BLaER1 treated with 17β-estradiol and CSF1 and Interleukin-3, amounts not matched to agents 10 nM and 100 nM (cell line): ENCODE measurements around the gene ZDHHC8.
A peak's percentile ranks its signal among the peaks of the same experiment; 100 is the strongest.

Source experiments
- H3K27ac ChIP-seq, 11 experiments: shearing (Covaris generic); formaldehyde crosslinking; 2 replicates each; pipeline ENCODE4 v1.8.1; 2022
- H3K27me3 ChIP-seq, 11 experiments: shearing (Covaris generic); formaldehyde crosslinking; 2 replicates each; pipeline ENCODE4 v1.8.1; 2022
- H3K36me3 ChIP-seq, 11 experiments: shearing (Covaris generic); formaldehyde crosslinking; 2 replicates each; pipeline ENCODE4 v1.8.1; 2022
- H3K4me1 ChIP-seq, 10 experiments: shearing (Covaris generic); formaldehyde crosslinking; 2 replicates each; pipeline ENCODE4 v1.8.1; 2022
- H3K4me2 ChIP-seq, 11 experiments: shearing (Covaris generic); formaldehyde crosslinking; 2 replicates each; pipeline ENCODE4 v1.8.1; 2022
- H3K4me3 ChIP-seq, 10 experiments: shearing (Covaris generic); formaldehyde crosslinking; 2 replicates each; pipeline ENCODE4 v1.8.1; 2022
- H3K9ac ChIP-seq, 11 experiments: shearing (Covaris generic); formaldehyde crosslinking; 2 replicates each; pipeline ENCODE4 v1.8.1; 2022
- H3K9me3 ChIP-seq, 11 experiments: shearing (Covaris generic); formaldehyde crosslinking; replicated peaks in 1 of 11; 2 replicates each; pipeline ENCODE4 v1.8.1; 2022
- H4K20me1 ChIP-seq, 11 experiments: shearing (Covaris generic); formaldehyde crosslinking; 2 replicates each; pipeline ENCODE4 v1.8.1; 2022
- Cebpa-rat ChIP-seq, 11 experiments: shearing (Covaris generic); IDR thresholded peaks; 2 replicates each; pipeline ENCODE4 v1.8.1; 2022

Gene ZDHHC8

GRCh38 chr22:20105456-20106204 is 26.0 kb upstream of the ZDHHC8 start:
- no peak overlapping the region for H3K4me2 ChIP-seq
- no peak overlapping the region for H3K4me3 ChIP-seq
- H3K4me1 ChIP-seq = peaks cover 0 to 12% (median 0%) of the 10 kb centered on the region in 10 experiments; a peak in 3 of 20 replicates
- TF ChIP-seq Cebpa-rat (IDR thresholded peaks at IDR 0.05) = no peak
- H3K27ac ChIP-seq = no peak overlapping the region
- H3K27me3 ChIP-seq = no peaks in the 10 kb centered on the region
- peaks cover 0 to 100% (median 93%) of the 10 kb centered on the region in 11 experiments; a peak in 21 of 22 replicates for H4K20me1 ChIP-seq
- H3K36me3 ChIP-seq = peaks cover 97 to 100% (median 99%) of the 10 kb centered on the region in 11 experiments
- no peaks in the 10 kb centered on the region for H3K9me3 ChIP-seq
- H3K9ac ChIP-seq = peak overlapping the region in 5 of 11 experiments; percentile 0 to 35 (median 23); a peak in 5 of 22 replicates

GRCh38 chr22:20106205-20106848 is 25.3 kb upstream of the ZDHHC8 start:
- no peak overlapping the region for H3K27ac ChIP-seq
- peak overlapping the region in 5 of 11 experiments; percentile 3 to 35 (median 17); a peak in 3 of 22 replicates for H3K9ac ChIP-seq
- no peak overlapping the region for H3K4me2 ChIP-seq
- H4K20me1 ChIP-seq = peaks cover 0 to 100% (median 98%) of the 10 kb centered on the region in 11 experiments; a peak in 21 of 22 replicates
- no peak overlapping the region for H3K4me3 ChIP-seq
- peaks cover 97 to 100% (median 99%) of the 10 kb centered on the region in 11 experiments for H3K36me3 ChIP-seq
- peaks cover 0 to 10% (median 4%) of the 10 kb centered on the region in 10 experiments; a peak in 5 of 20 replicates for H3K4me1 ChIP-seq
- H3K9me3 ChIP-seq = no peaks in the 10 kb centered on the region
- no peaks in the 10 kb centered on the region for H3K27me3 ChIP-seq
- TF ChIP-seq Cebpa-rat (IDR thresholded peaks at IDR 0.05) = no peak

GRCh38 chr22:20106849-20107237 is 24.8 kb upstream of the ZDHHC8 start:
- Histone ChIP-seq H3K4me1 (peaks cover 0 to 12% (median 3%) of the 10 kb centered on the region in 10 experiments; a peak in 11 of 20 replicates), H3K9me3 (no peaks in the 10 kb centered on the region), H3K36me3 (peaks cover 94 to 100% (median 98%) of the 10 kb centered on the region in 11 experiments), H3K27me3 (no peaks in the 10 kb centered on the region), H3K4me2 (no peak overlapping the region), H3K4me3 (no peak overlapping the region), H3K9ac (peak overlapping the region in 5 of 11 experiments; percentile 1 to 29 (median 14); a peak in 3 of 22 replicates), H4K20me1 (peaks cover 0 to 100% (median 98%) of the 10 kb centered on the region in 11 experiments; a peak in 21 of 22 replicates), H3K27ac (no peak overlapping the region)
- no peak for TF ChIP-seq Cebpa-rat (IDR thresholded peaks at IDR 0.05)

GRCh38 chr22:20107471-20107901 is 24.1 kb upstream of the ZDHHC8 start:
- TF ChIP-seq Cebpa-rat (IDR thresholded peaks at IDR 0.05) = no peak
- no peaks in the 10 kb centered on the region for H3K27me3 ChIP-seq
- H4K20me1 ChIP-seq = peaks cover 0 to 100% (median 98%) of the 10 kb centered on the region in 11 experiments; a peak in 21 of 22 replicates
- peaks cover 94 to 100% (median 98%) of the 10 kb centered on the region in 11 experiments for H3K36me3 ChIP-seq
- no peak overlapping the region for H3K4me3 ChIP-seq
- H3K4me1 ChIP-seq = peaks cover 0 to 17% (median 7%) of the 10 kb centered on the region in 10 experiments; a peak in 9 of 20 replicates
- H3K9me3 ChIP-seq = no peaks in the 10 kb centered on the region
- H3K27ac ChIP-seq = no peak overlapping the region
- no peak overlapping the region for H3K4me2 ChIP-seq
- peak overlapping the region in 3 of 11 experiments; percentile 1 to 22 (median 14); a peak in 1 of 22 replicates for H3K9ac ChIP-seq

GRCh38 chr22:20107951-20108756 is 23.4 kb upstream of the ZDHHC8 start:
- Histone ChIP-seq H3K36me3 (peaks cover 94 to 100% (median 98%) of the 10 kb centered on the region in 11 experiments), H4K20me1 (peaks cover 0 to 100% (median 99%) of the 10 kb centered on the region in 11 experiments; a peak in 21 of 22 replicates), H3K4me3 (no peak overlapping the region)

GRCh38 chr22:20108757-20109230 is 22.8 kb upstream of the ZDHHC8 start:
- H3K9ac ChIP-seq = no peak overlapping the region; a peak in 1 of 22 replicates
- no peak for TF ChIP-seq Cebpa-rat (IDR thresholded peaks at IDR 0.05)
- H3K4me2 ChIP-seq = no peak overlapping the region
- H3K27ac ChIP-seq = no peak overlapping the region
- no peak overlapping the region for H3K4me3 ChIP-seq
- H3K27me3 ChIP-seq = no peaks in the 10 kb centered on the region
- peaks cover 94 to 100% (median 98%) of the 10 kb centered on the region in 11 experiments for H3K36me3 ChIP-seq
- H3K9me3 ChIP-seq = no peaks in the 10 kb centered on the region
- H4K20me1 ChIP-seq = peaks cover 0 to 100% (median 97%) of the 10 kb centered on the region in 11 experiments; a peak in 21 of 22 replicates
- peaks cover 0 to 17% (median 7%) of the 10 kb centered on the region in 10 experiments; a peak in 9 of 20 replicates for H3K4me1 ChIP-seq

More at GRCh38 chr22:20107951-20108756, 23.4 kb upstream of the ZDHHC8 start:
- Histone ChIP-seq H3K27me3 (no peaks in the 10 kb centered on the region), H3K9me3 (no peaks in the 10 kb centered on the region), H3K4me2 (no peak overlapping the region), H3K27ac (no peak overlapping the region), H3K9ac (peak overlapping the region in 1 of 11 experiments; percentile 22; a peak in 1 of 22 replicates), H3K4me1 (peaks cover 0 to 17% (median 7%) of the 10 kb centered on the region in 10 experiments; a peak in 9 of 20 replicates)
- TF ChIP-seq Cebpa-rat (IDR thresholded peaks at IDR 0.05) = no peak

- Histone ChIP-seq H3K4me2 (no peak overlapping the region), H3K36me3 (peaks cover 95 to 100% (median 99%) of the 10 kb centered on the region in 11 experiments)
These were observed 21.9 kb upstream of the ZDHHC8 start for GRCh38 chr22:20109411-20110358.

More at GRCh38 chr22:20109411-20110358, 21.9 kb upstream of the ZDHHC8 start:
- H3K9me3 ChIP-seq = no peaks in the 10 kb centered on the region
- peaks cover 0 to 100% (median 98%) of the 10 kb centered on the region in 11 experiments; a peak in 21 of 22 replicates for H4K20me1 ChIP-seq
- no peaks in the 10 kb centered on the region for H3K27me3 ChIP-seq
- H3K4me1 ChIP-seq = peaks cover 0 to 17% (median 7%) of the 10 kb centered on the region in 10 experiments; a peak in 10 of 20 replicates
- peak overlapping the region in 1 of 11 experiments; percentile 19; a peak in 1 of 22 replicates for H3K9ac ChIP-seq
- no peak overlapping the region for H3K4me3 ChIP-seq
- no peak for TF ChIP-seq Cebpa-rat (IDR thresholded peaks at IDR 0.05)
- H3K27ac ChIP-seq = no peak overlapping the region
